Heart left ventricle (tissue), 16 donors: ENCODE data around the gene MAN2B2. TPM values are rescaled to one million over a fixed set of nuclear protein-coding genes. Genes with fewer than 3 reads are reported as not detected.

Experiments
- ATAC-seq, 4 donors: fragments of 200-7000 bp; cut with Tn5 transposase; one replicate each; pipeline ENCODE4 v1.9.1; 2020 to 2022; ENCODE audit warnings: moderate library complexity in 4 of 4, mild to moderate bottlenecking in 3 of 4, moderate number of reproducible peaks in 1 of 4
- DNase-seq, 5 donors: peaks; one replicate each; pipeline ENCODE4 v3.0.0-alpha.2; 2020
- H3K27ac ChIP-seq, 12 donors: fragments of 200-600 bp; sonication (generic) in 4 of 12; one replicate each; pipeline versions ENCODE4 v1.5.0 to v1.8.0; 2016 to 2022; ENCODE audit warnings: mild to moderate bottlenecking in 2 of 12
- H3K27me3 ChIP-seq, 9 donors: fragments of 200-600 bp; sonication (generic) in 2 of 9; one replicate each; pipeline versions ENCODE4 v1.5.1 to v1.8.0; 2016 to 2022; ENCODE audit warnings: mild to moderate bottlenecking in 3 of 9
- H3K36me3 ChIP-seq, 9 donors: fragments of 200-600 bp; sonication (generic) in 2 of 9; one replicate each; pipeline versions ENCODE4 v1.5.0 to v1.8.0; 2018 to 2022; ENCODE audit warnings: mild to moderate bottlenecking in 2 of 9
- H3K4me1 ChIP-seq, 12 donors: fragments of 200-600 bp; sonication (generic) in 4 of 12; one replicate each; pipeline versions ENCODE4 v1.5.0 to v1.8.0; 2016 to 2022; ENCODE audit warnings: mild to moderate bottlenecking in 3 of 12
- H3K4me3 ChIP-seq, 12 donors: fragments of 200-600 bp; sonication (generic) in 4 of 12; one replicate each; pipeline versions ENCODE4 v1.5.0 to v1.8.0; 2017 to 2022; ENCODE audit warnings: mild to moderate bottlenecking in 9 of 12, moderate library complexity in 4 of 12
- H3K9me3 ChIP-seq, 12 donors: fragments of 200-600 bp; sonication (generic) in 4 of 12; one replicate each; pipeline versions ENCODE4 v1.5.0 to v1.8.0; 2016 to 2022; ENCODE audit warnings: mild to moderate bottlenecking in 1 of 12
- CTCF ChIP-seq, 12 donors: fragments of 200-600 bp; sonication (generic) in 4 of 12; IDR thresholded peaks; one replicate each; pipeline versions ENCODE4 v1.5.0 to v1.8.0; 2018 to 2022; ENCODE audit warnings: antibody characterized with exemption in 12 of 12, mild to moderate bottlenecking in 5 of 12
- POLR2A ChIP-seq, 2 donors: fragments of 450-650 bp; IDR thresholded peaks; one replicate each; pipeline ENCODE4 v1.6.1; 2017; ENCODE audit warnings: antibody characterized with exemption in 2 of 2, mild to moderate bottlenecking in 2 of 2, moderate library complexity in 2 of 2
- WGBS, 4 donors: extraction: QIAGEN DNeasy Blood & Tissue Kit in 2 of 4; methylation state at CpG; one replicate each; pipeline versions ENCODE4 v1.1.5 to v1.1.7; 2013 to 2018; 5-methylcytosine and 5-hydroxymethylcytosine counted together
- intact Hi-C, 10 donors: fragments of 100-400 bp; cut with DNase I; formaldehyde crosslinking; loops; one replicate each; pipeline versions ENCODE4 v1.11.1 to v1.14.2; 2022
- polyA plus RNA-seq, 2 donors: library from polyadenylated mRNA; stranded (reverse); fragments of 200-250 nt; gene quantifications; one replicate each; pipeline ENCODE4 v1.2.3, GENCODE V29; 2013
- total RNA-seq, 9 donors: library from RNA; depleted of rRNA in 2 of 9; stranded (reverse); fragments of >200 nt in 2 of 9; fragmentation: NEBNext Ultra II Directional in 3 of 9; extraction: Animal tissue kit (Norgen Biotek cat#: 25700) in 3 of 9; gene quantifications; one replicate each; pipeline versions ENCODE4 v1.1.0 to v1.2.4, GENCODE V29; 2016 to 2023
- donor health status: ischemic (EF 13 %, LVEDD 7.1; RV severe dilation, severe dysfunction).
- donor health status: healthy with polysubstance abuse.
- donor health status: DM: no; HTN: yes; CAD: no.
- donor health status: DM: no; HTN: no; CAD: no.
- donor health status: ischemic (EF 25% LVEDD 6.9; RV normal size, moderate dysfunction).
- donor health status: ischemic (EF 25% LVEDD 5.7; RV mildly dilated, moderate dysfunction).
- donor health status: healthy.
- donor health status: DM: yes; HTN: yes; CAD: no.
- donor health status: ischemic (EF 35%, LVEDD 5.7; RV mildly dilated, moderate dysfunction).
- donor health status: nonischemic (EF 11% LVEDD 7.7; RV severe dilation, severe dysfunction).
- donor health status: DM: yes; HTN: yes; CAD: no.
- donor health status: PGD.
- donor health status: ischemic (EF 29% LVEDD 5.4; RV normal size, mild dysfunction).
- donor health status: nonischemic (EF 23%, LVEDD 6.1; RV moderate dilation, normal function).

Gene MAN2B2
- total and polyA plus RNA-seq, 11 donors, result 4.4 to 33.6 (median 19.8) TPM

GRCh38 chr4:6578221-6578620 lies 3.2 kb downstream of the MAN2B2 start:
- Histone ChIP-seq H3K27ac (no peak overlapping the region), H3K27me3 (no peaks in the 10 kb centered on the region), H3K9me3 (peaks cover 0 to 16% (median 0%) of the 10 kb centered on the region in 12 donors), H3K36me3 (peaks cover 0 to 46% (median 27%) of the 10 kb centered on the region in 9 donors), H3K4me3 (no peak overlapping the region), H3K4me1 (peaks cover 0 to 22% (median 13%) of the 10 kb centered on the region in 12 donors)
- DNase-seq (no peak), ATAC-seq (no peak)
- TF ChIP-seq CTCF (IDR thresholded peaks at IDR 0.05) (no peak), POLR2A (IDR thresholded peaks at IDR 0.05) (no peak)
- WGBS, 4 donors, result 95 to 96% (median 95%) methylated on average over 9 of the region's 9 CpGs
- intact Hi-C loops, result no loop called here

- H3K36me3 ChIP-seq, result peaks cover 0 to 52% (median 27%) of the 10 kb centered on the region in 9 donors
- TF ChIP-seq CTCF (IDR thresholded peaks at IDR 0.05) (no peak), POLR2A (IDR thresholded peaks at IDR 0.05) (no peak)
- no peaks in the 10 kb centered on the region for H3K27me3 ChIP-seq
- peaks cover 0 to 27% (median 1%) of the 10 kb centered on the region in 12 donors for H3K9me3 ChIP-seq
- H3K4me1 ChIP-seq, result peaks cover 0 to 9% (median 5%) of the 10 kb centered on the region in 12 donors
- DNase-seq (no peak), ATAC-seq (no peak)
- intact Hi-C loops, result no loop called here
- 93 to 99% (median 97%) methylated on average over 6 of the region's 6 CpGs for WGBS, 4 donors
- H3K4me3 ChIP-seq, result no peak overlapping the region
- H3K27ac ChIP-seq, result no peak overlapping the region
These were observed 5.4 kb downstream of the MAN2B2 start for GRCh38 chr4:6580353-6580752.

- TF ChIP-seq CTCF (IDR thresholded peaks at IDR 0.05) (no peak), POLR2A (IDR thresholded peaks at IDR 0.05) (no peak)
- 92 to 98% (median 95%) methylated on average over 11 of the region's 11 CpGs for WGBS, 4 donors
- DNase-seq, result no peak
- Histone ChIP-seq H3K27ac (no peak overlapping the region), H3K36me3 (peaks cover 0 to 60% (median 27%) of the 10 kb centered on the region in 9 donors), H3K27me3 (no peaks in the 10 kb centered on the region), H3K4me1 (no peaks in the 10 kb centered on the region), H3K9me3 (peaks cover 0 to 27% (median 1%) of the 10 kb centered on the region in 12 donors), H3K4me3 (no peak overlapping the region)
- intact Hi-C loops, result no loop called here
- ATAC-seq, result no peak
These were observed 6.7 kb downstream of the MAN2B2 start for GRCh38 chr4:6581566-6582121.

- TF ChIP-seq CTCF (IDR thresholded peaks at IDR 0.05), result no peak
- TF ChIP-seq POLR2A (IDR thresholded peaks at IDR 0.05), result no peak
- Histone ChIP-seq H3K4me3 (no peak overlapping the region), H3K4me1 (no peaks in the 10 kb centered on the region), H3K9me3 (peaks cover 0 to 27% (median 1%) of the 10 kb centered on the region in 12 donors), H3K27ac (no peak overlapping the region), H3K27me3 (no peaks in the 10 kb centered on the region), H3K36me3 (peaks cover 0 to 60% (median 27%) of the 10 kb centered on the region in 9 donors)
- WGBS, 4 donors, result 92 to 95% (median 93%) methylated on average over 3 to 4 of the region's 4 CpGs
- DNase-seq (peak in 1 of 5 donors; percentile 33), ATAC-seq (no peak)
- intact Hi-C loops, result no loop called here
These were observed 8.0 kb downstream of the MAN2B2 start for GRCh38 chr4:6582889-6583490.
